ENCODE results near the gene HMCN1.

The HMCN1 gene

DNA sequence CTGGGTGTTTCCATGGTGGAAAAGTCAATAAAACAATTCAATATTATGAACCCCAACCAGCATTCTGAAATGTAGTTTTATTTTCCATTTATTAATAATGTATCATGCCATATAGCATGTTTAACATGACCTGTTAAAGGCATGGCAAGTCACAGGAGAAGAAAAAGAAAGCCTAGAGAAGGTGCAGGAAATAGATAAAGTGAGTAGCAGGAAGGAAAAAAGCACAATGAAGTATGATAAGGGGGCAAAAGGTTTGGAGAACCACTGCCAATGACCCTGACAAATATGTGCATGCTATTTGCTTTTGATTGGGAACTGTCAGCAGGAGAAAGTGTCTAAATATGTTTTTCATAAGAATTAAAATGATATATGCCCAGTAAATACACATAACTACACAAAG lies 85.6 kb downstream of the HMCN1 start:
- TF ChIP-seq TAF1 (IDR thresholded peaks at IDR 0.05; ENCODE audit: borderline replicate concordance, insufficient read depth, low read length) (no peak), POLR2AphosphoS5 (IDR thresholded peaks at IDR 0.05; ENCODE audit: low read depth, low read length) (no peak), SIN3A (IDR thresholded peaks at IDR 0.05; ENCODE audit: borderline replicate concordance, insufficient read depth, low read length) (no peak), FOXP2 (optimal IDR thresholded peaks at IDR 0.05; ENCODE audit: borderline replicate concordance, extremely low read depth, extremely low read length, insufficient read depth) (no peak)
- TF ChIP-seq, protein P1, sequence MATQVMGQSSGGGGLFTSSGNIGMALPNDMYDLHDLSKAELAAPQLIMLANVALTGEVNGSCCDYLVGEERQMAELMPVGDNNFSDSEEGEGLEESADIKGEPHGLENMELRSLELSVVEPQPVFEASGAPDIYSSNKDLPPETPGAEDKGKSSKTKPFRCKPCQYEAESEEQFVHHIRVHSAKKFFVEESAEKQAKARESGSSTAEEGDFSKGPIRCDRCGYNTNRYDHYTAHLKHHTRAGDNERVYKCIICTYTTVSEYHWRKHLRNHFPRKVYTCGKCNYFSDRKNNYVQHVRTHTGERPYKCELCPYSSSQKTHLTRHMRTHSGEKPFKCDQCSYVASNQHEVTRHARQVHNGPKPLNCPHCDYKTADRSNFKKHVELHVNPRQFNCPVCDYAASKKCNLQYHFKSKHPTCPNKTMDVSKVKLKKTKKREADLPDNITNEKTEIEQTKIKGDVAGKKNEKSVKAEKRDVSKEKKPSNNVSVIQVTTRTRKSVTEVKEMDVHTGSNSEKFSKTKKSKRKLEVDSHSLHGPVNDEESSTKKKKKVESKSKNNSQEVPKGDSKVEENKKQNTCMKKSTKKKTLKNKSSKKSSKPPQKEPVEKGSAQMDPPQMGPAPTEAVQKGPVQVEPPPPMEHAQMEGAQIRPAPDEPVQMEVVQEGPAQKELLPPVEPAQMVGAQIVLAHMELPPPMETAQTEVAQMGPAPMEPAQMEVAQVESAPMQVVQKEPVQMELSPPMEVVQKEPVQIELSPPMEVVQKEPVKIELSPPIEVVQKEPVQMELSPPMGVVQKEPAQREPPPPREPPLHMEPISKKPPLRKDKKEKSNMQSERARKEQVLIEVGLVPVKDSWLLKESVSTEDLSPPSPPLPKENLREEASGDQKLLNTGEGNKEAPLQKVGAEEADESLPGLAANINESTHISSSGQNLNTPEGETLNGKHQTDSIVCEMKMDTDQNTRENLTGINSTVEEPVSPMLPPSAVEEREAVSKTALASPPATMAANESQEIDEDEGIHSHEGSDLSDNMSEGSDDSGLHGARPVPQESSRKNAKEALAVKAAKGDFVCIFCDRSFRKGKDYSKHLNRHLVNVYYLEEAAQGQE (IDR thresholded peaks at IDR 0.05; ENCODE audit: insufficient read depth in 1 of 2, low read depth in 2 of 2, low read length in 2 of 2), result no peak

DNA sequence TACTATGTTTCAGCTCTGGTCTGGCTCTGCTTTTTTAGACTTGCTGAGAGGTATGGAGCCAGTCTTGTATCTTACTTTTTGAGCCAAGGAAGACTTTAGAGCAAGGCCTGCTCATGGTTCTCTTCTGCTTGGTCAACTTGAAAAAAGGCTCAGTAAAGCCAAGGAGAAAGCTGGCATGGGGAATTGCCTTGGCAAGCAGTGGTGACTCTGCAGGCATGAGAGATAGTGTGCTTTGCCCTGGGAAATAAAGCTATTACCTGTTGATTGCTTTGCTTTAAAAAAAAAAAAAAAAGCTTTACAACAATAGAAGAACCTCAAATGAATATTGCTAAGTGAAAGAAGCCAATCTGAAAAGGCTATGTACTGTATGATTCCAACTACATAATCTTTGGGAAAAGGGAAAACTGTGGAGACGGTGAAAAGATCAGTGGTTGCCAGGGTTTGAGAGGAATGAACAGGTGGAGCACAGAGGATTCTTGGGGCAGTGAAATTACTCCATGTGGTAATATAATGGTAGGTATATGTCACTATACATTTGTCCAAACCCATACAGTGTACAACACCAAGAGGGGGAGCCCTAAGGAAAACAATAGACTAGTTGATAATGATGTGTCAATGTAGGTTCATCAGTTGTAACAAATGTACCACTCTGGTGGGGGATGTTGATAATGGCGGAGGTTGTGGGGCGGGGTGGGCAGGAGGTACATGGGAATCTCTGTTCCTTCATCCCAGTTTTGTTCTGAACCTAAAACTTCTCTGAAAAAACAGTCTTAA lies 87.6 kb downstream of the HMCN1 start:
- TF ChIP-seq, protein P1 (IDR thresholded peaks at IDR 0.05; ENCODE audit: insufficient read depth in 1 of 2, low read depth in 2 of 2, low read length in 2 of 2), result no peak
- TF ChIP-seq SIN3A (IDR thresholded peaks at IDR 0.05; ENCODE audit: borderline replicate concordance, insufficient read depth, low read length), result no peak
- TF ChIP-seq TAF1 (IDR thresholded peaks at IDR 0.05; ENCODE audit: borderline replicate concordance, insufficient read depth, low read length), result no peak
- no peak for TF ChIP-seq POLR2AphosphoS5 (IDR thresholded peaks at IDR 0.05; ENCODE audit: low read depth, low read length)
- no peak for TF ChIP-seq FOXP2 (optimal IDR thresholded peaks at IDR 0.05; ENCODE audit: borderline replicate concordance, extremely low read depth, extremely low read length, insufficient read depth)

DNA sequence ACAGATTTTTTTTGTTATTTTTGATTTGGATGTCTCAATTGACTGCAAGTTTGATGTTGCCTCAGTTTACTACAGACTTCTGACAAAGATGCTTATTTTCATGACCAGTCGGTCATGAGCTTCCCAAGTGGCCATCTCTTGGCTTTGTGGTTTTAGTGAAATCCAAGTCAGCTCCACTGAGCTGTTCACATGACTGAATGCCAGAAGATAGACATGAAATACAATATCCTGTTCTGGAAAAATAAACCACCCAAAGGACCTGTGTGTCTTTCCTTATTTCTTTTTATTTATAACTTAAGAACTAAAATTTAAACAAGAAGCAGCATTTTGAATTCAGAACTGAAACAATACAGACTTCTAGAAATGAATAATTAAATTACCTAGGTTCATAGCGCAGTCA lies 89.3 kb downstream of the HMCN1 start:
- TF ChIP-seq POLR2AphosphoS5 (IDR thresholded peaks at IDR 0.05; ENCODE audit: low read depth, low read length), result no peak
- TF ChIP-seq FOXP2 (optimal IDR thresholded peaks at IDR 0.05; ENCODE audit: borderline replicate concordance, extremely low read depth, extremely low read length, insufficient read depth), result no peak
- TF ChIP-seq SIN3A (IDR thresholded peaks at IDR 0.05; ENCODE audit: borderline replicate concordance, insufficient read depth, low read length), result no peak

DNA sequence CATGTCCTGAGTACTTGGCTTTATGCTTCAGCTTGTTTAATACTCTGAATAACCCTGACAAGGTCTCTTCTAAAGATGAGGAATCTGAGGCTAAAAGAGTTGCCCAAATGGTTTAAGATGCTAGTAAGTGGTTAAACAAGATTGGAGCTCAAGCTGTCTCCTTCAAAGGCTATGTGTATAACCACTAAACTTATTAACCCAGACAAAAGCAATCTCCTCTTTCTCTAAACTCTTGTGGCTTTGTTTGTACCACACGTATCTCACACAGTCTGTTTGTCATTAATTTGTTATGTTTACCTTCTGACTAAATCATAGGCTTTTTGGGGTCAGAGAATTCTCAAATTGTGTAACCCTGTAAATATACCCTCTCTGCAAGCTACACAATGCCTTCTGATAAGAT lies 89.9 kb downstream of the HMCN1 start:
- TF ChIP-seq, protein P1 (IDR thresholded peaks at IDR 0.05; ENCODE audit: insufficient read depth in 1 of 2, low read depth in 2 of 2, low read length in 2 of 2), result no peak
- TF ChIP-seq SIN3A (IDR thresholded peaks at IDR 0.05; ENCODE audit: borderline replicate concordance, insufficient read depth, low read length) (no peak), TAF1 (IDR thresholded peaks at IDR 0.05; ENCODE audit: borderline replicate concordance, insufficient read depth, low read length) (no peak)

DNA sequence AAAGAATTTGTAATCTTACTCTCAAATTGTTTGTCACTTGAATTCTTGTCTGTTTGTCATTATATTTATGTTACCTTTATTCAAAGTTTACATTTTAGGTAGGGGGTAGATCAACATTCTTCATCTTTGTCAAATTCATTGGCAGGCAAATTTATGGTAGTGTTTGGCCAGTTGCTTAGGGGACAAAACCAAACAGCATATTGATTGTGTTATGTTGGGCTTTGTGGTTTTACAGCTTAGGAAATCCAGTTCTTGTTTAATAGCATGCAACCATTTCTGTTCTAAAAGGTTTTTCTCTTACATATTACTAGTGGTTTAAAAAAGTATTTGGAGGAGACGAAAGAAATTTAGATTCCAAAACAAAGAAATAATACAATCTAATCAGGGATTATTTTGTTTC lies 91.4 kb downstream of the HMCN1 start:
- no peak for TF ChIP-seq FOXP2 (optimal IDR thresholded peaks at IDR 0.05; ENCODE audit: borderline replicate concordance, extremely low read depth, extremely low read length, insufficient read depth)
- TF ChIP-seq SIN3A (IDR thresholded peaks at IDR 0.05; ENCODE audit: borderline replicate concordance, insufficient read depth, low read length), result no peak
- no peak for TF ChIP-seq TAF1 (IDR thresholded peaks at IDR 0.05; ENCODE audit: borderline replicate concordance, insufficient read depth, low read length)
- no peak for TF ChIP-seq POLR2AphosphoS5 (IDR thresholded peaks at IDR 0.05; ENCODE audit: low read depth, low read length)
- TF ChIP-seq, protein P1 (IDR thresholded peaks at IDR 0.05; ENCODE audit: insufficient read depth in 1 of 2, low read depth in 2 of 2, low read length in 2 of 2), result no peak
